M059J (cell line): ENCODE measurements around the gene SSBP3. TPM values are rescaled to one million over a fixed set of nuclear protein-coding genes. Genes with fewer than 3 reads are reported as not detected.
A peak's percentile ranks its signal among the peaks of the same experiment; 100 is the strongest.
"Not testable (repeated sequence)": the region's sequence is repeated elsewhere in the genome, so short reads cannot be mapped to it uniquely, and the experiment has no call there.

ENCODE experiments used
- DNase-seq: peaks from one replicate; pipeline ENCODE4 v3.0.0-alpha.2; 2012; ENCODE audit warnings: low read depth
- total RNA-seq: library from RNA; depleted of rRNA; stranded (reverse); fragments of >200 nt; shearing (Covaris generic); gene quantifications from 2 replicates; pipeline ENCODE4 v1.2.3, GENCODE V29; 2014

The SSBP3 gene
- total RNA-seq, 1 experiment from 2014 or later: 18.8 TPM

DNA sequence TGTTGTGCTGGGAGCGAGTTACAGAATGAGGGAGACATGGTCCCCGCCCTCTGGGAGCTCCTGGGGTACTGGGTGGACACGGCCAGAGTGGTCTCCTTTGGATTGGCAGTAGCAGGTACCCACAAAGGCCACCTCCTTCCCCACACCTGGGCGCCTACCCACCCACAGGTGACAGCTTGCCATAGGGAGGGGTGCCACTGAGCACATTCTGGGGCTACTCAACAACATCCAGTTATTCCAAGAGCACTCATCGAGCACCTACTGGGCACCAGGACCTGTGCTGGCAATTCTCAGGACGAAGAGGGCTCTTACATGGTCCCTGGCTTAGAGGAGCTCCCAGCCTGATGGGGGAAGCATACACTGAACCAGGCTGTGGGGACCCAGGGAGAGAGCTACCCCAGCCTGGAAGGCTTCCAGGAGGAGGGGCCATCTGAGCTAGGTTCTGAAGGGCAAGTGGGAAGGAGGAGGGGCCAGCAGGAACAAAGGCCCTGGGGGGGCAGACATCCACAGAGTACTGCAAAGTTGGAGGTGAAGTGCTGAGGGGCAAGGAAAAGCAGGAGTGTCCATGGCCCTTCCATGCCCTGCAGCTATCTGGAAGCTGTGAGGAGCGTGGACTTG is 184.2 kb downstream of the SSBP3 start:
- DNase-seq: no peak

DNA sequence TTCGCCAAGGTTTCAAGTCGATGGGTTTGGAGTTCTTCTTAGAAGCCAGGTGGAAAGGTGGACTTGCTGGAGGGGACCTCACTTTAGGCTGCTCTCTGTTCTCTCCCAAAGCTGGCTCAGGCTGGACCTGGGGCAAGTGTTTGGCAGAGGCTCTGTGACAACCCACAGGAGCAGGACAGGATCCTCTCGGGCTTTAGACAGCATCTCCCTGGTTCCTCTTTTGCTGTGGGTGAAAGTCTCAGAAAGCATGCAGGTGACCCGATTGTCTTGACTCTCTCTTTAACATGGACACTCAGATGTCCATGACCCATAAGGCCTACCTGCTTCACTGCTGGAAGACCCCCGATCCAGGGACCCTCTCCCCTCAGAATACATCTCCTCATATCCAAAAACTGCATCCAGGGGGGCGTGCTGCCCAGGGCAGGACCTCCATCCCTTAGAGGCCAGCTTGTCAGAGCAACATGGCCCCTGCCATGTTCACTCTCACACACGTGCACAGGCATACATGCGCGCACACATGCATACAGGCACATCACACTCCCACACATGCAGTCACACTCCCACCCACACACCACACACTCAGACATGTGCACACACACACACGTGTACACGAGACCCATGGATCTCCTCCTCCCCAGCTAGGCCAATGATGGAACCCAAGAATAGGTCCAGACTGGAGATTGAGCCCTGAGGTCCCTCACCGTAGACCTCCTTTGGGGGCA is 184.9 kb downstream of the SSBP3 start:
- DNase-seq: no peak

DNA sequence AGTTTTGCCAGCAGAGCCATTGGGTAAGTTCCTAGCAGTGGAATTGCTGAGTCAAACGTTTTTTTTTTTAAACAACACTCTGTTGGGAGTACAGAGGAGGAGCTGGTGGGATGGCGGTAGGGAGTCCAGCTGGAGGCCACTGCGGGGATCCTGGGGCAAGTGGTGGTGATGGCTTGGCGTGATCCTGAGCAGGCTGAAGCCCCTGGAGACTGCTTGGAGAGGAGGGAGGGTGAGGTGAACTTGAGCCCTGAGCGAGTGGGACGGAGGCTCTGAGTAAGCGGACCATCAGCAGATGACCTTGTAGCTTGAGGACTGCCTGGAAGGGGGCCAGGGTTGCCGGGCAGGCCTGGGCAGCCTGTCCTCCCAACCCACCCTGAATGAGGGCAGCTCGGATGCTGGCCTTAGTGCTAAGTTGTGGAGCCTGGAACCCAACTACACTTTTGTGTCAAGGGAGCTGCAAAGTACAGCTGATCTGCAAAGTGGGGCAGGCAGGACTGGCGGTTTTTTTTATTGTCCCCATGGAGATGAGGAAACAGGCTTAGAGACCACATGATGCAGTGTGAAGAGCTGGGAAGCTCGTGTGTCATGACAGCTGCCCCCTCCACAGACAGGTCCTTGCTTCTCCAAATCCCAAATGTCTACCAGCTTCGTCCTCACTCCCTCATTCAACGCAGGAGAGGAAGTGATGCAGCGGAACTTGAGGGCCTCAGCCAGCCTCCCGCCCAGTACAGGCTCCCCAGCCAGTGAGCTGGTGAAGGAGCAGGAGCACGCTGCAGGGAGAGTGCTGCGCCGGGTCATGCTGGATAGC is 186.0 kb downstream of the SSBP3 start:
- no peak for DNase-seq

DNA sequence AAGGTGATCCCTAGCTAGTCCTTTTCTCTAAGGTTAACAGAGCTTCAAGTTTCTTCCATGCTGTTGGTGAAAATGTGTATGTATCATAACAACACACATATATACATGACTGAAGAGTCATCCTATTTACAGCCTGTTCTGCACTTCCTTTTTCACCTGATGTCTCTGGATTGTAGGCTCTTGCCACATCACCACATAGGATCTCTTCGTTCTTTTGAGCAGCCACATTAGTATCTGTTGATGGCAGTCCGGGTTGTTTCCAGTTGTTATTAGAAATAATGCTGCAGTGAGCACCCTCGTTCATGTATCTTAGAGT is 186.5 kb downstream of the SSBP3 start:
- DNase-seq: no peak

DNA sequence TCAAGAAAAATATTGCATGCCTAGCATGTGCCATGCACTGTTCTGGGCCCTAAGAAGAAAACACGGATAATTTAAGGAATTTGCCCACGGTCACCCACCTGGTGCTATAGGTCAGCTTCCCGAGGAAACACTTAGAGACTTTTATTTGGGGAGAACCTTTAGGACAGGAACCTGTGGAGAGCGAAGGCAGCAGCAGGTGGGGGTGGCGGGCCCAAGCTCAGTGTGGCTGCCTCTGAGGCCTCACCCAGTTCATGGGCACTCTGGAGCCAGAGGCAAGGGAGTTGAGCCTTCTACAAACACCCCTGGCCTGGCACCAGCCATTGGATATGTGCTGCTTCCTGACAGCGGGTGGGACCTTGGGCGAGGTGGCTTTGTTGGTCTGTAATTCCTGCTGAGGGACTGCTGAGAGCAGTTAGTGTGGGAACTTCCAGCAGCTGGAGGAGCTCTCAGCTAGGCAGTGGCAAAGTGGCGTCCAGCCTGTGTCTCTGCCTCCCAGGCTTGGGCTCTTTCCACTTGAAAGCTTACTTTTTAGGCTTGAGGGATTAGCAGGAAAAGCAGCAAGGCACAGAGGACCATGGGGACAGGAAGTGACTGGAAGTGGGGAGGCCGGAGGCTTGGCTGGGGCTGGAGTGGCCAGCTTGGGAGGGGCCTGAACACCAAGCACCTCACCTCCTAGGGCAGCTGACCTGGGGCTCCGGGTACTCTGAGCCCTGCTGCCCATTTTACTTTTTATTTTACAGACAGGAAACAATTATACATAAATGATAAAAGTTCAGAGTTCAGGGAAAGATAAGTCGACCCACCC is 187.1 kb downstream of the SSBP3 start:
- DNase-seq: no peak

DNA sequence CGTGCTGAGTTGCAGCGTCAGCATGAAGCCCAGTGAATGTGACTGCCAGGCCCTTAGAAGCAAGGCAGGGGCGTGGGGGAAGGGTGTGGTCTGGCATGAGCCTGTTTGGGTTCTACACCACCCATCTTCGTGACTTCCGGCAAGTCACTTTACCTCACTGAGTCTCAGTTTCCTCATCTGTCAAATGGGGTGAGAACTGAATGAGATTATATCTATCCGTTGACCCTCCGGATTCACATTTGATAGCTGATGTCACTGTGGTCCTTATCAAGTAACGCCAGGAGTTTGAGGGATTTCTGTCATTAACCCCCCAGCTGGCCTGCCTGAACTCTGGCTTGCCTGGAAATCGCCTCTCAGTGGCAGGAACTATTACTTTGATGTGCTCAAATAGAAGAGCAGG is 190.7 kb downstream of the SSBP3 start:
- no peak for DNase-seq

DNA sequence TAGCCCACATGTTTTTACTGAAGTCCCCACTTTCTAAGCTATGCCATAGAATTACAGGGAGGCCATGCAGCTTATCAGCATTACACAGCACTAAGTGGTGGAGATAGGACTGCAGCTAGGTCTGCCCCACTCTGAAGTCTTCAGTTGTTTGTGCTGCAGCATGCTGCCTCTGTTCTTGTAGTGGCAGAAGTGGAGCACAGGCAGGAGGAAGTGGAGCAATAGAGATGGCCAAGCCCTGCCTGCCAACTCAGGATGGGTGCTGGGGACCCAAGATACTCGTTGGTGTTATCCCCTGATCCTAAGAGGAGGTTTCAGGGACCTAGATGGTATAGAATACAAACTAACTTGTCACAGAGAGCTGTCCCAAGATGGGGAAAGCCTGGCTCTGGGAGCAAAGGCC is 193.3 kb downstream of the SSBP3 start:
- no peak for DNase-seq

DNA sequence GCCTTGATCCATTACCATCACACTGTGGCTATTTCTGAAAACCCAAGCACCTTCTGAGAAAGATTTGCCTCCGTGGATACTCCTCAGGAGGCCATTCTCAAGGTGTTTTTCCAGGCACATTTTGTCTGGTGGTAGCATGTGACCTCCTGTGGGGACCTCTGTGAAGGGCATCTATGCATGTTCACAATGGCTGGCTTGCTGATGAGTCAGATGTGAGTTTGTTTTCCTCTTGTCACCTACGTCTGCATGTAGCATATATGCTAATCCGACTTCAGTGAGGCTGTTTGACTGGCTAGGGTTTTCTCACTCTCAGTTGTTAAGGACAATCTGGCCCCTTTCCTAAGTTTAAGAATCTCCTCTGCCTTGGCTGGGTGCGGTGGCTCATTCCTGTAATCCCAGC is 198.3 kb downstream of the SSBP3 start:
- not testable (repeated sequence) for DNase-seq

DNA sequence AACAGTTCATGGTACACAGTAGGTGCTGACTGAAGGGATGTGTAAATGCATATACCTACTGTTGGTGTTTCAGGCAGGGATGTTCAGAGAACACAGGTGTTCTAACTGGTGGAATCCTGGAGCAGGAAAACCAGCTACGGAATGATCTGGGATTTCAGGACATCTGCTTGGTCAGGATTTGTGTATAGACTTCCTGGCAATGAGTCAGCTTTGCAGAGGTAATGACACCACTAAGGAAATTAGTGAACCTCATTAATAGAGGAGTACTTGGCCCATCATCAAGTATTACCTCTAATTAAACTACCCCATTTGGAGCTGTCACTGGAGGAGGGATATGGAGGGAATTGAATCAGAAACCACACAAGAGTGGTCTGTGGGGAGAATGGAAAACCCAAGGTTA is 198.9 kb downstream of the SSBP3 start:
- DNase-seq: no peak

DNA sequence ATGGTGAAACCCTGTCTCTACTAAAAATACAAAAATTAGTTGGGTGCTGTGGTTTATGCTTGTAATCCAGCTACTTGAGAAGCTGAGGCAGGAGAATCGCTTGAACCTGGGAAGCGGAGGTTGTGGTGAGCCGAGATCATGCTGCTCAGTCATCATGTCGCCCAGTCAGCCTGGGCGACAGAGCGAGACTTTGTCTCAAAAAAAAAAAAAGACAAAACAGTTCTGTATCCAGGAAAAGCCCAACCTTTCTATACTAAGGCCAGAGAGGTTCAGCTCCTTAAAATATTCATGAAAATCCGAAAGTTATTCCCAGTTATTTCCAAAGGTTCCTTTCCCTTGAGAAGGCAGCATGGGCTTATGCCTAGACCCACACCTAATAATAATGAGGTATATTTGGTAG is 202.0 kb downstream of the SSBP3 start:
- DNase-seq: no peak

DNA sequence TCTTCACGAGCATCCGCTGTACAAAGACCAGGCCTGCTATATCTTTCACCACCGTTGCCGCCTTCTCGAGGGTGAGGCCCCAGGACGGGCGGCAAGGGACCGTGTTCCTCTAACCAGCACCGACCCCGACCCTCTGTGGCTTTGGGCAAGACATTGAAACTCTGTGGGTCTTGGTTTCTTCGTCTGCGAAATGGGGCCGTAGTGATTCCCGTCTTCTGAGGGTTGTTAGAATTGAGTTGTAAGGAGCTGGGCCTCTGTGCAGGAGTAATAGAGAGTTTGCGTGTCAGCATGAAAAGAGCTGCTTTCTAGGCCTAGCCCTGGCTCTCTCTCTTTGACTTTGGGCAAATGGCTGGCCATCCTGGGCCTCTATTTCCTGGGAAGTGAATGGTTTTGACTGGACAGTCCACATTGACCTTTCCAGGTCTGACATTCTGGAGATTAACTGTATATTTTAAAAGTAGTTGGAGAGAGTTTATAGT is 205.6 kb downstream of the SSBP3 start:
- no peak for DNase-seq

DNA sequence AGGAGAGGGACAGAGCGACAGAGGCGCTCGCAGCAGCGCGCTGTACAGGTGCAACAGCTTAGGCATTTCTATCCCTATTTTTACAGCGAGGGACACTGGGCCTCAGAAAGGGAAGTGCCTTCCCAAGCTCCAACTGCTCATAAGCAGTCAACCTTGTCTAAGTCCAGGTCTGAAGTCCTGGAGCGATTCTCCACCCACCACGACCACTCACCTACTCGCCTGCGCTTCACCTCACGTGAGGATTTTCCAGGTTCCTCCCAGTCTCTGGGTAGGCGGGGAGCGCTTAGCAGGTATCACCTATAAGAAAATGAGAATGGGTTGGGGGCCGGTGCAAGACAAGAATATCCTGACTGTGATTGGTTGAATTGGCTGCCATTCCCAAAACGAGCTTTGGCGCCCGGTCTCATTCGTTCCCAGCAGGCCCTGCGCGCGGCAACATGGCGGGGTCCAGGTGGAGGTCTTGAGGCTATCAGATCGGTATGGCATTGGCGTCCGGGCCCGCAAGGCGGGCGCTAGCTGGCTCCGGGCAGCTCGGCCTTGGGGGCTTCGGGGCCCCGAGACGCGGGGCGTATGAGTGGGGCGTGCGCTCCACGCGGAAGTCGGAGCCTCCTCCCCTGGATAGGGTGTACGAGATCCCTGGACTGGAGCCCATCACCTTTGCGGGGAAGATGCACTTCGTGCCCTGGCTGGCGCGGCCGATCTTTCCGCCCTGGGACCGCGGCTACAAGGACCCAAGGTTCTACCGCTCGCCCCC is 206.3 kb downstream of the SSBP3 start, which contains the start of the genes CYB5RL and MRPL37:
Gene CYB5RL, minus strand, starts transcription at position 266 of the 754 bp plus-strand sequence. CDS start 4,414 bp downstream, outside the sequence.
Gene MRPL37, plus strand, starts transcription at position 403 of the 754 bp plus-strand sequence. Its CDS starts 77 bp downstream, at position 480.
- peak; percentile 98 for DNase-seq

DNA sequence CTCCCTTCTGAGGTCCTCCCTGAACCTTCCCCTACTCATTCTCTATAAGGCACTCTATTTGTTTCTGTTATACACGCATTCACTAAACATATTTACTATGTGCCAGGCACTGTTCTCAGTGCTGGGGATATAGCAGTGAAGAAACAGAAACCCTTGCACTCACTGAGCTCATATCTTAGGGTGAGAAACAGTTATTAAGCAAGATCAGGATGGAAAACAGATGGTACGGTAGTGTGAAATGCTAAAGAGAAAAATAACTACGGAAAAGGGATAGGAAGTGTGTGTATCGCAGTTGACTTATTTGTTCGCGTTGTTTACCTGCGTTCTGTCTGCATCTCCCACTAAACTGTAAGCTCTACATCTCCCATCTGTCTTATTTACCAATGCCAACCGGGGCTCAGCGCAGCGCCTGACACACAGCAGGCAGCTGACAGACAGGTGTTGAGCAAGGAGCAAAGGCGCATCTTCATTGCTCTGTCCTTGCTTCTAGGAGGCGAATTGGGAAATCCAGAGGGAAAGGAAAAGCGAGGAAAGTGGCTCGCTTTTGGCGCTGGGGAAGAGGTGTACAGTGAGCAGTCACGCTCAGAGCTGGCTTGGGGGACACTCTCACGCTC is 206.9 kb downstream of the SSBP3 start:
- no peak for DNase-seq

DNA sequence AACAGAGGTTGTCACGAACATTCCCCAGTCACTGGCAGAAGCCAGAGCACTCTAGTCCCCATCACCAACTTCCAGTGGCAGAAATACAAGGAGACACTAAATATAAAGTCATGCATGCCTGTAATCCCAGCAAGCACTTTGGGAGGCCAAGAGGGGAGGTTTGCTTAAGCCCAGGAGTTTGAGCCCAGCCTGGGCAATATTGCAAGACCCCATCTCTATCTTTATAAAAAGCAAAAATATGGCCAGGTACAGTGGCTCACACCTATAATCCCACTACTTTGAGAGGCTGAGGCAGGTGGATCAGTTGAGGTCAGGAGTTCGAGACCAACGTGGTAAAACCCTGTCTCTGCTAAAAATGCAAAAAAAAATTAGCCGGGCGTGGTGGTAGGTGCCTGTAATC is 212.7 kb downstream of the SSBP3 start:
- DNase-seq: no peak

DNA sequence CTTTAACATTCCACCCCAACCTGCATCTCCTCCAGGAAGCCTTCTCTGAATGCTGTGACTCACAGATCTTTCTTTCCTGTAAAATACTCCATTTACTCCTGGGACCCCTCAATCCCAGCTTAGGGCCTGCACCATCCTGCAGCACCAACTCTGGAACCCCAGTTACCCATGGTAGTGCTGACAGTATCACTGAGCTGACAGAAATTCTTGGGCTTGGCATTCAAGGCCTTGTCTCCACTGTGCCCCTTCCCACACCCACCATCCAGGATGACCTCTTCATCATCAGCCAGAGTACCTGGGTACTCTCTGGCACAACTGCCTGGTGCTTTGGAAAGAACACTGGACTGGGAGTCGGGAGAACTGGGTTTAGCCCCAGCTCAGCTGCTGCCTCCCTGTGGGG is 214.7 kb downstream of the SSBP3 start:
- DNase-seq: no peak

DNA sequence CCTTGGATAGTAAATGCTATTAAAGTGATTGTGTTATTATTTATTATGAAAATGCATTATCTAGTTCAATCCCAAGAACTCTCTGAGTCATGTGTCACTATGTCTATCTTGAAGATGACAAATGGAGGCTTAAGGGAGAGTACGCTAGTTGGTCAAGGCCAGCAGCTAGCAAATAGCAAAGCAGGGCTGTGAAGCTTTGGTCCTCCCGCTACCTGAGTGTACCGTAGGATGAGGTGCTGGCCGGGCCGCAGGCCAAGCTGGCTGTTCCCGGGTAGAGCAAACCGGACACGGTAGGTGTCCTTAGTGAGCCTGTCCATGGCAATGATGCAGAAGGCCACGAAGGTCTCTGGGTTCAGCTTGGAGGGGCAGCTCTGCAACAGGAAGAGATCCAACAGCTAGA is 215.7 kb downstream of the SSBP3 start:
- DNase-seq: no peak

DNA sequence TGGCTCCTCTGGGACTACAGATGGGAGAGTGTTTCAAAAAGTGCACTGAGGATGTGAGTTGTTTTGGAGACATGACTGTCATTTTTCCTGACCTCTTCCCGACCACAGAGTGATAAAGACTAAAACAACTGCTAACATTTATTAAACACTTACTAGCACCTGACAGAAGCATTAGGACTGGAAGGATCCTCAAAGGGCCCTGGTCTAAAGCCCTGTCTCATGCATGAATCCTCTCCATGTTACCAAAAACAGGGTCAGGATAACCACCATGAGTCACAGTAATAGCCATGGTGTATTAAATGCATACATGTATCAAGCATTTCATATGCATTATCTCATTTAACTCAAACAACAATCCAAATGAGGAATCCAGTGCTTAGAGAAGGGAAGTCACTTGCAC is 217.9 kb downstream of the SSBP3 start:
- DNase-seq: no peak

DNA sequence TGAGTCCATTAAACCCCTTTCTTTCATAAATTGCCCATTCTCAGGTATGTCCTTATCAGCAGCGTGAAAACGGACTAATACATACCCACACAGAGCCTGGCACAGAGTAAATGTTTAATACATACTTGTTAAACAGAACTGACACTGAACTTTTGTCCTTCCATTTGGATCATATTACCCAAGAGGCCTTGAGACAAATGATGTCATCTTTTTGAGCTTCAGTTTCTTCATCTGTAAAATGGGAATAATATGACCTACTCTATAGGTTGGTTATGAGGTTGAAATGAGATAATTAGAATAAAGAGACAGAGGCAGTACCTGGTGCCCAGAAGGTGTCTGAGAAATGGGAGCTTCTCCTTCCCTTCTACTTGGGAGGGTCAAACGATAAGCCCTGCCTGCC is 220.1 kb downstream of the SSBP3 start:
- no peak for DNase-seq

DNA sequence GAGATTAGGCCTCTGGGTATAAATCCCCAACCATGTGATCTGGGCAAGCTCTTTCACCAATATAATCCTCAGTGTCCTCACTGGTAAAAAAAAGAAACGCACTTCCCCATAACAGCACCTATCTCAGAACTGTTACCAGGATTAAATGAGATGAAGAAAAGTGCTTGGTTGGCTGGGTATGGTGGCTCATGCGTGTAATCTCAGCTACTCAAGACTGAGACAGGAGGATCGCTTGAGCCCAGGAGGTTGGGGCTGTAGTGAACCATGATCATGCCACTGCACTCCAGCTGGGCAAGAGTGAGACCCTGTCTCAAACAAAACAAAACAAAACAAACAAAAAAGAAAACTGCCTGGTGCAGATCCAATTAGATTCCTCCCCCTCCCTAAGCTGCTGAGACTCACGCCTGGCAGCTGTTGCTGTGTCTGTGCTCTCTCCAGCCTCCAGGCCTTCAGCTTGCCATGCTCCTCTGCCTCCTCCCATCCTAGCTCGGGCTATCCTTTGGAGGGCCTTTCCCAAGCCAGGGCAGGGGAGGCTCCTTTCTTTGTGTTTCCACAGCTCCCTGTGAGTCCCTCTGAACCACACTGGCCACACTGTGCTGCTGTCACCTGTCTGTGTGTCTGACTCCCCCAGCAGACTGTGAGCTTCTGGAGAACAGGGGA is 225.4 kb downstream of the SSBP3 start:
- DNase-seq: no peak
